Measurements from ENCODE around the gene EXD3. TPM values are rescaled to one million over a fixed set of nuclear protein-coding genes. Genes with fewer than 3 reads are reported as not detected.

EXD3 gene
- polyA plus RNA-seq, 1 of the 3 experiments (the other 2 are of a cell fraction): 11.5 TPM

GRCh38 chr9:137350696-137351584, 72.0 kb downstream of the EXD3 start:
- no peak overlapping the region for H3K4me2 ChIP-seq
- H3K27ac ChIP-seq (ENCODE audit: low read depth in 2 of 2, low read length in 1 of 2): no peak overlapping the region
- H4K20me1 ChIP-seq (ENCODE audit: insufficient read depth): no peaks in the 10 kb centered on the region
- 72% methylated on average over 20 of the region's 30 CpGs for WGBS (ENCODE audit: low lambda C conversion rate)
- H3K27me3 ChIP-seq (ENCODE audit: insufficient read depth): no peaks in the 10 kb centered on the region
- no peaks in the 10 kb centered on the region for H3K36me3 ChIP-seq (replicated peaks in 1 of 2; ENCODE audit: control insufficient read depth in 1 of 2, insufficient read depth in 2 of 2, low read length in 1 of 2)
- no peaks in the 10 kb centered on the region for H3K9me2 ChIP-seq
- TF ChIP-seq SMC3 (IDR thresholded peaks at IDR 0.05; ENCODE audit: low read depth, low read length): no peak
- TF ChIP-seq TCF12 (IDR thresholded peaks at IDR 0.05): no peak
- TF ChIP-seq RAD21 (IDR thresholded peaks at IDR 0.05; ENCODE audit: low read length): no peak
- TF ChIP-seq FOXM1 (IDR thresholded peaks at IDR 0.05; ENCODE audit: low read depth): no peak
- no peak for TF ChIP-seq MXI1 (IDR thresholded peaks at IDR 0.05; ENCODE audit: low read depth, low read length)
- no peak for TF ChIP-seq GABPA (IDR thresholded peaks at IDR 0.05; ENCODE audit: low read depth)
- TF ChIP-seq NFIC (IDR thresholded peaks at IDR 0.05; ENCODE audit: borderline replicate concordance): no peak
- TF ChIP-seq, protein P1, sequence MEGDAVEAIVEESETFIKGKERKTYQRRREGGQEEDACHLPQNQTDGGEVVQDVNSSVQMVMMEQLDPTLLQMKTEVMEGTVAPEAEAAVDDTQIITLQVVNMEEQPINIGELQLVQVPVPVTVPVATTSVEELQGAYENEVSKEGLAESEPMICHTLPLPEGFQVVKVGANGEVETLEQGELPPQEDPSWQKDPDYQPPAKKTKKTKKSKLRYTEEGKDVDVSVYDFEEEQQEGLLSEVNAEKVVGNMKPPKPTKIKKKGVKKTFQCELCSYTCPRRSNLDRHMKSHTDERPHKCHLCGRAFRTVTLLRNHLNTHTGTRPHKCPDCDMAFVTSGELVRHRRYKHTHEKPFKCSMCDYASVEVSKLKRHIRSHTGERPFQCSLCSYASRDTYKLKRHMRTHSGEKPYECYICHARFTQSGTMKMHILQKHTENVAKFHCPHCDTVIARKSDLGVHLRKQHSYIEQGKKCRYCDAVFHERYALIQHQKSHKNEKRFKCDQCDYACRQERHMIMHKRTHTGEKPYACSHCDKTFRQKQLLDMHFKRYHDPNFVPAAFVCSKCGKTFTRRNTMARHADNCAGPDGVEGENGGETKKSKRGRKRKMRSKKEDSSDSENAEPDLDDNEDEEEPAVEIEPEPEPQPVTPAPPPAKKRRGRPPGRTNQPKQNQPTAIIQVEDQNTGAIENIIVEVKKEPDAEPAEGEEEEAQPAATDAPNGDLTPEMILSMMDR (IDR thresholded peaks at IDR 0.05): no peak
- TF ChIP-seq, protein P2, sequence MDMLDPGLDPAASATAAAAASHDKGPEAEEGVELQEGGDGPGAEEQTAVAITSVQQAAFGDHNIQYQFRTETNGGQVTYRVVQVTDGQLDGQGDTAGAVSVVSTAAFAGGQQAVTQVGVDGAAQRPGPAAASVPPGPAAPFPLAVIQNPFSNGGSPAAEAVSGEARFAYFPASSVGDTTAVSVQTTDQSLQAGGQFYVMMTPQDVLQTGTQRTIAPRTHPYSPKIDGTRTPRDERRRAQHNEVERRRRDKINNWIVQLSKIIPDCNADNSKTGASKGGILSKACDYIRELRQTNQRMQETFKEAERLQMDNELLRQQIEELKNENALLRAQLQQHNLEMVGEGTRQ (IDR thresholded peaks at IDR 0.05; ENCODE audit: borderline replicate concordance, low read depth, low read length): no peak
- TF ChIP-seq GATA2 (CRISPR knock-in tag; IDR thresholded peaks at IDR 0.05): no peak
- no peak for TF ChIP-seq CHD2 (IDR thresholded peaks at IDR 0.05; ENCODE audit: low read length, partially characterized antibody)
- TF ChIP-seq SIN3A (IDR thresholded peaks at IDR 0.05; ENCODE audit: borderline replicate concordance, low read depth, low read length): no peak
- no peak for TF ChIP-seq FOSL2 (IDR thresholded peaks at IDR 0.05; ENCODE audit: borderline replicate concordance, low read depth)
- TF ChIP-seq, protein P3, sequence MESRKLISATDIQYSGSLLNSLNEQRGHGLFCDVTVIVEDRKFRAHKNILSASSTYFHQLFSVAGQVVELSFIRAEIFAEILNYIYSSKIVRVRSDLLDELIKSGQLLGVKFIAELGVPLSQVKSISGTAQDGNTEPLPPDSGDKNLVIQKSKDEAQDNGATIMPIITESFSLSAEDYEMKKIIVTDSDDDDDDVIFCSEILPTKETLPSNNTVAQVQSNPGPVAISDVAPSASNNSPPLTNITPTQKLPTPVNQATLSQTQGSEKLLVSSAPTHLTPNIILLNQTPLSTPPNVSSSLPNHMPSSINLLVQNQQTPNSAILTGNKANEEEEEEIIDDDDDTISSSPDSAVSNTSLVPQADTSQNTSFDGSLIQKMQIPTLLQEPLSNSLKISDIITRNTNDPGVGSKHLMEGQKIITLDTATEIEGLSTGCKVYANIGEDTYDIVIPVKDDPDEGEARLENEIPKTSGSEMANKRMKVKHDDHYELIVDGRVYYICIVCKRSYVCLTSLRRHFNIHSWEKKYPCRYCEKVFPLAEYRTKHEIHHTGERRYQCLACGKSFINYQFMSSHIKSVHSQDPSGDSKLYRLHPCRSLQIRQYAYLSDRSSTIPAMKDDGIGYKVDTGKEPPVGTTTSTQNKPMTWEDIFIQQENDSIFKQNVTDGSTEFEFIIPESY (IDR thresholded peaks at IDR 0.05; ENCODE audit: borderline replicate concordance, low read depth): no peak
- TF ChIP-seq, protein P4, sequence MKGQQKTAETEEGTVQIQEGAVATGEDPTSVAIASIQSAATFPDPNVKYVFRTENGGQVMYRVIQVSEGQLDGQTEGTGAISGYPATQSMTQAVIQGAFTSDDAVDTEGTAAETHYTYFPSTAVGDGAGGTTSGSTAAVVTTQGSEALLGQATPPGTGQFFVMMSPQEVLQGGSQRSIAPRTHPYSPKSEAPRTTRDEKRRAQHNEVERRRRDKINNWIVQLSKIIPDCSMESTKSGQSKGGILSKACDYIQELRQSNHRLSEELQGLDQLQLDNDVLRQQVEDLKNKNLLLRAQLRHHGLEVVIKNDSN (IDR thresholded peaks at IDR 0.05; ENCODE audit: borderline replicate concordance, low read depth): no peak
- TF ChIP-seq FOXJ3 (CRISPR knock-in tag; IDR thresholded peaks at IDR 0.05): no peak
- TF ChIP-seq YY1 (IDR thresholded peaks at IDR 0.05; ENCODE audit: low read depth): no peak
- TF ChIP-seq, protein P5, sequence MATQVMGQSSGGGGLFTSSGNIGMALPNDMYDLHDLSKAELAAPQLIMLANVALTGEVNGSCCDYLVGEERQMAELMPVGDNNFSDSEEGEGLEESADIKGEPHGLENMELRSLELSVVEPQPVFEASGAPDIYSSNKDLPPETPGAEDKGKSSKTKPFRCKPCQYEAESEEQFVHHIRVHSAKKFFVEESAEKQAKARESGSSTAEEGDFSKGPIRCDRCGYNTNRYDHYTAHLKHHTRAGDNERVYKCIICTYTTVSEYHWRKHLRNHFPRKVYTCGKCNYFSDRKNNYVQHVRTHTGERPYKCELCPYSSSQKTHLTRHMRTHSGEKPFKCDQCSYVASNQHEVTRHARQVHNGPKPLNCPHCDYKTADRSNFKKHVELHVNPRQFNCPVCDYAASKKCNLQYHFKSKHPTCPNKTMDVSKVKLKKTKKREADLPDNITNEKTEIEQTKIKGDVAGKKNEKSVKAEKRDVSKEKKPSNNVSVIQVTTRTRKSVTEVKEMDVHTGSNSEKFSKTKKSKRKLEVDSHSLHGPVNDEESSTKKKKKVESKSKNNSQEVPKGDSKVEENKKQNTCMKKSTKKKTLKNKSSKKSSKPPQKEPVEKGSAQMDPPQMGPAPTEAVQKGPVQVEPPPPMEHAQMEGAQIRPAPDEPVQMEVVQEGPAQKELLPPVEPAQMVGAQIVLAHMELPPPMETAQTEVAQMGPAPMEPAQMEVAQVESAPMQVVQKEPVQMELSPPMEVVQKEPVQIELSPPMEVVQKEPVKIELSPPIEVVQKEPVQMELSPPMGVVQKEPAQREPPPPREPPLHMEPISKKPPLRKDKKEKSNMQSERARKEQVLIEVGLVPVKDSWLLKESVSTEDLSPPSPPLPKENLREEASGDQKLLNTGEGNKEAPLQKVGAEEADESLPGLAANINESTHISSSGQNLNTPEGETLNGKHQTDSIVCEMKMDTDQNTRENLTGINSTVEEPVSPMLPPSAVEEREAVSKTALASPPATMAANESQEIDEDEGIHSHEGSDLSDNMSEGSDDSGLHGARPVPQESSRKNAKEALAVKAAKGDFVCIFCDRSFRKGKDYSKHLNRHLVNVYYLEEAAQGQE (IDR thresholded peaks at IDR 0.05; ENCODE audit: low read depth, low read length): no peak
- no peak for TF ChIP-seq RXRA (IDR thresholded peaks at IDR 0.05; ENCODE audit: borderline replicate concordance, low read depth)
- no peak for TF ChIP-seq RFX5 (IDR thresholded peaks at IDR 0.05; ENCODE audit: low read length)
- H2AFZ ChIP-seq (ENCODE audit: low read depth): no peak overlapping the region
- no peaks in the 10 kb centered on the region for H3K4me1 ChIP-seq (ENCODE audit: control insufficient read depth in 1 of 2, insufficient read depth in 2 of 2, low read depth in 1 of 2, low read length in 1 of 2)
- ChIA-PET POLR2A (no interaction called here), CTCF (no interaction called here)
- no peaks in the 10 kb centered on the region for H3K79me2 ChIP-seq (ENCODE audit: insufficient read depth)
- H3K9me3 ChIP-seq: no peaks in the 10 kb centered on the region
- H3K4me3 ChIP-seq (ENCODE audit: low read depth in 2 of 2, low read length in 1 of 2): no peak overlapping the region
- no peaks in the 10 kb centered on the region for H3F3A ChIP-seq (replicated peaks; ENCODE audit: insufficient read depth)
- no peak overlapping the region for H3K9ac ChIP-seq
- DNase-seq: no peak

Measured in SK-N-SH (cell line).